K562 (cell line): ENCODE data around the gene FUCA2. TPM values are rescaled to one million over a fixed set of nuclear protein-coding genes. Genes with fewer than 3 reads are reported as not detected.
A peak's percentile ranks its signal among the peaks of the same experiment; 100 is the strongest.

Experiments used
- ARID3A ChIP-seq: IDR thresholded peaks from 2 replicates; pipeline ENCODE4 v1.6.1; 2012; ENCODE audit warnings: low read depth, low read length, improper control_type of control experiment, borderline replicate concordance
- ATF1 ChIP-seq, 2 experiments: fragments of 450-650 bp in 1 of 2; IDR thresholded peaks; 2 replicates each; pipeline ENCODE4 v1.6.1; 2016; ENCODE audit warnings: missing compliant biosample characterization in 1 of 2, missing genetic modification characterization in 1 of 2
- C11orf30 ChIP-seq: fragments of 450-650 bp; IDR thresholded peaks from 2 replicates; pipeline ENCODE4 v1.6.1; 2016; ENCODE audit warnings: low read depth, mild to moderate bottlenecking
- EGR1 ChIP-seq: fragments of 450-650 bp; conservative IDR thresholded peaks from 2 replicates; pipeline ENCODE4 v1.6.1; 2017; ENCODE audit warnings: mild to moderate bottlenecking
- ELF1 ChIP-seq: fragments of 200-800 bp; sonication (Bioruptor generic); IDR thresholded peaks from 2 replicates; pipeline ENCODE4 v1.6.1; 2016; ENCODE audit warnings: missing genetic modification characterization, missing compliant biosample characterization
- FOXO4 ChIP-seq: fragments of 450-650 bp; formaldehyde crosslinking; IDR thresholded peaks from 2 replicates; pipeline ENCODE4 v1.4.0; 2020; ENCODE audit warnings: mild to moderate bottlenecking, moderate library complexity
- GATA2 ChIP-seq: sonication (generic); formaldehyde crosslinking; IDR thresholded peaks from 2 replicates; pipeline ENCODE4 v1.4.0; 2020; ENCODE audit warnings: mild to moderate bottlenecking, missing genetic modification reagents
- HDAC2 ChIP-seq: fragments of 450-650 bp; IDR thresholded peaks from 2 replicates; pipeline ENCODE4 v1.6.1; 2016; ENCODE audit warnings: mild to moderate bottlenecking
- KDM1A ChIP-seq, 2 experiments: fragments of 450-650 bp; IDR thresholded peaks; 2 replicates each; pipeline ENCODE4 v1.6.1; 2016; ENCODE audit warnings: mild to moderate bottlenecking in 2 of 2
- LCOR ChIP-seq: sonication (generic); formaldehyde crosslinking; IDR thresholded peaks from 2 replicates; pipeline ENCODE4 v1.8.0; 2022; ENCODE audit warnings: mild to moderate bottlenecking, missing genetic modification reagents
- NCOR1 ChIP-seq: fragments of 450-650 bp; IDR thresholded peaks from 2 replicates; pipeline ENCODE4 v1.6.1; 2016; ENCODE audit warnings: mild to moderate bottlenecking, moderate library complexity
- SMARCA4 ChIP-seq: fragments of 450-650 bp; IDR thresholded peaks from 2 replicates; pipeline ENCODE4 v1.6.1; 2016
- SMARCE1 ChIP-seq: fragments of 450-650 bp; IDR thresholded peaks from 2 replicates; pipeline ENCODE4 v1.7.1; 2016; ENCODE audit warnings: mild to moderate bottlenecking
- SOX6 ChIP-seq: fragments of 450-650 bp; IDR thresholded peaks from 2 replicates; pipeline ENCODE4 v1.6.1; 2014; ENCODE audit warnings: mild to moderate bottlenecking
- STAT5B ChIP-seq: fragments of 250-450 bp; sonication (Bioruptor Pico); IDR thresholded peaks from 2 replicates; pipeline ENCODE4 v1.8.0; 2021; ENCODE audit warnings: mild to moderate bottlenecking, inconsistent platforms
- TEAD4 ChIP-seq, 2 experiments: sonication (generic) in 1 of 2; formaldehyde crosslinking in 1 of 2; IDR thresholded peaks; 2 replicates each; pipeline versions ENCODE4 v1.6.1 to v1.8.0; 2012 to 2022; ENCODE audit warnings: borderline replicate concordance in 1 of 2, inconsistent platforms in 1 of 2, low read length in 1 of 2, mild to moderate bottlenecking in 1 of 2, missing genetic modification reagents in 1 of 2
- WHSC1 ChIP-seq: IDR thresholded peaks from one replicate; pipeline ENCODE4 v1.6.1; 2012; ENCODE audit warnings: low read length, control low read depth, inconsistent platforms
- ZNF316 ChIP-seq: fragments of 450-650 bp; IDR thresholded peaks from 2 replicates; pipeline ENCODE4 v1.6.1; 2016
- ZNF395 ChIP-seq: fragments of 200-800 bp; sonication (Bioruptor generic); IDR thresholded peaks from 2 replicates; pipeline ENCODE4 v1.6.1; 2017; ENCODE audit warnings: missing genetic modification characterization, missing compliant biosample characterization
- ZSCAN29 ChIP-seq: fragments of 450-650 bp; IDR thresholded peaks from 2 replicates; pipeline ENCODE4 v1.6.1; 2017
- polyA plus RNA-seq, 8 experiments: library from polyadenylated mRNA; depleted of rRNA in 4 of 8; stranded (reverse) in 5 of 8; unstranded in 3 of 8; fragments of >200 nt; fragmentation: Nextera tagmentation in 2 of 8; fragmentation: Illumina TruSeq in 1 of 8; extraction: Ambion mirVana in 2 of 8; extraction: Trizol in 1 of 8; gene quantifications; 2 replicates each; pipeline versions ENCODE4 v1.2.1 to v1.2.3, GENCODE V29; 2011 to 2014; ENCODE audit warnings: inconsistent platforms in 1 of 8, missing spikeins in 1 of 8
- total RNA-seq, 7 experiments: library from RNA; depleted of rRNA in 6 of 7; stranded (reverse); fragments of >200 nt in 6 of 7; fragmentation: Illumina TruSeq in 2 of 7; extraction: Trizol in 2 of 7; gene quantifications; 2 replicates each; pipeline versions ENCODE4 v1.2.1 to v1.2.3, GENCODE V29; 2011 to 2021; ENCODE audit warnings: low replicate concordance in 1 of 7

The FUCA2 gene
- total and polyA plus RNA-seq, 9 of the 15 experiments (the other 6 are each of a cell fraction or from before 2014, with no cell fraction given), result 20.6 to 112 (median 79.3) TPM

- peak; percentile 65 for TF ChIP-seq EGR1
- TF ChIP-seq TEAD4 (IDR thresholded peaks at IDR 0.05; ENCODE audit: low read length), result peak; percentile 53; the same call in 1 of the 2 replicates
- no peak for TF ChIP-seq TEAD4 (CRISPR knock-in tag; IDR thresholded peaks at IDR 0.05; ENCODE audit: borderline replicate concordance)
- 0 out of 2 replicates have a peak, but pooled peaks have one; percentile 18 for TF ChIP-seq ZNF395 (CRISPR knock-in tag)
- peak; percentile 39; the same call in 1 of the 2 replicates for TF ChIP-seq ZNF316
- peak; percentile 58 for TF ChIP-seq LCOR (CRISPR knock-in tag)
- no peak for TF ChIP-seq ATF1 (CRISPR knock-in tag; IDR thresholded peaks at IDR 0.05)
- TF ChIP-seq ATF1 (tag; IDR thresholded peaks at IDR 0.05), result 0 out of 2 replicates have a peak, but pooled peaks have one; percentile 34
- peak; percentile 78 for TF ChIP-seq SMARCA4
- TF ChIP-seq KDM1A (IDR thresholded peaks at IDR 0.05), result peak; percentile 61 to 68; a peak in 3 of 4 replicates
- TF ChIP-seq FOXO4 (CRISPR knock-in tag), result no peak
- no peak for TF ChIP-seq ZSCAN29
- TF ChIP-seq STAT5B (CRISPR knock-in tag), result no peak
- TF ChIP-seq ARID3A, result 0 out of 2 replicates have a peak, but pooled peaks have one; percentile 8
- 0 out of 2 replicates have a peak, but pooled peaks have one; percentile 37 for TF ChIP-seq ELF1
- peak; percentile 67 for TF ChIP-seq SMARCE1
- TF ChIP-seq HDAC2, result 0 out of 2 replicates have a peak, but pooled peaks have one; percentile 58
- TF ChIP-seq WHSC1, result no peak
- 0 out of 2 replicates have a peak, but pooled peaks have one; percentile 31 for TF ChIP-seq C11orf30
- peak; percentile 47; the same call in 1 of the 2 replicates for TF ChIP-seq NCOR1
- peak; percentile 81 for TF ChIP-seq SOX6
- TF ChIP-seq GATA2 (CRISPR knock-in tag), result peak; percentile 70
These were observed 43.6 kb upstream of the FUCA2 start (continued) for GRCh38 chr6:143555071-143555492.
